OCI-LY7 (cell line): Measurements from ENCODE around the gene RAD51AP2.

ENCODE experiments used
- EZH2phosphoT487 ChIP-seq: fragments of 200-600 bp; sonication (generic); IDR thresholded peaks from 2 replicates; pipeline ENCODE4 v1.6.1; 2018; ENCODE audit warnings: low read depth, borderline replicate concordance, mild to moderate bottlenecking, mixed run types, antibody characterized with exemption, low read length, moderate library complexity, mixed read lengths
- TF ChIP-seq, protein P1 (sequence below): fragments of 200-600 bp; sonication (generic); conservative IDR thresholded peaks from 2 replicates; pipeline ENCODE4 v1.5.1; 2014; ENCODE audit warnings: mild to moderate bottlenecking, antibody characterized with exemption, low read length, moderate library complexity, mixed read lengths

DNA sequence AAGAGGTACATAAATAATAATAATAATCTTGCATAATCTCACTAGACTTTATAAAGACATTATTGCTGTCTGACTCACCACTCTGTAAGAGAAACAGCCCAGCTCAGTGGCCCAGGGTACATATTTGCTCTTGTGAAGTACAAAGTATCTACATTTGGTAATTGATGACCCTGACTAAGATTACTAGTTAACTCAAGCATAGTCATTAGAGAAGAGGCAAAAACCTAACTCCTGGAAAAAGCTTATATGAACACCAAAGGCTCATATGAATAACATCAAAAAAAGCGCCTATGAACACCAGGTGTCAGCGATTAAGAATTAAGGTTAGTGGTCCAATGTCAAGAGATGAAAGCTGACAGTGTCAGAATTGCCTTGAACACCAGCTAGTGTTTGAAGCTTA lies 38.4 kb downstream of the RAD51AP2 start:
- TF ChIP-seq, protein P1, sequence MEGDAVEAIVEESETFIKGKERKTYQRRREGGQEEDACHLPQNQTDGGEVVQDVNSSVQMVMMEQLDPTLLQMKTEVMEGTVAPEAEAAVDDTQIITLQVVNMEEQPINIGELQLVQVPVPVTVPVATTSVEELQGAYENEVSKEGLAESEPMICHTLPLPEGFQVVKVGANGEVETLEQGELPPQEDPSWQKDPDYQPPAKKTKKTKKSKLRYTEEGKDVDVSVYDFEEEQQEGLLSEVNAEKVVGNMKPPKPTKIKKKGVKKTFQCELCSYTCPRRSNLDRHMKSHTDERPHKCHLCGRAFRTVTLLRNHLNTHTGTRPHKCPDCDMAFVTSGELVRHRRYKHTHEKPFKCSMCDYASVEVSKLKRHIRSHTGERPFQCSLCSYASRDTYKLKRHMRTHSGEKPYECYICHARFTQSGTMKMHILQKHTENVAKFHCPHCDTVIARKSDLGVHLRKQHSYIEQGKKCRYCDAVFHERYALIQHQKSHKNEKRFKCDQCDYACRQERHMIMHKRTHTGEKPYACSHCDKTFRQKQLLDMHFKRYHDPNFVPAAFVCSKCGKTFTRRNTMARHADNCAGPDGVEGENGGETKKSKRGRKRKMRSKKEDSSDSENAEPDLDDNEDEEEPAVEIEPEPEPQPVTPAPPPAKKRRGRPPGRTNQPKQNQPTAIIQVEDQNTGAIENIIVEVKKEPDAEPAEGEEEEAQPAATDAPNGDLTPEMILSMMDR, result no peak
- no peak for TF ChIP-seq EZH2phosphoT487
